Cortex of kidney (tissue), 1 donor: Measurements from ENCODE around the gene RAPGEF4.

Source experiments
- DNase-seq: peaks from one replicate; lab custom pipeline; 2025; lab: John Stamatoyannopoulos, UW

The RAPGEF4 gene

GRCh38 chr2:172826522-172826921 is 90.9 kb downstream of the RAPGEF4 start:
- DNase-seq = no peak

DNA sequence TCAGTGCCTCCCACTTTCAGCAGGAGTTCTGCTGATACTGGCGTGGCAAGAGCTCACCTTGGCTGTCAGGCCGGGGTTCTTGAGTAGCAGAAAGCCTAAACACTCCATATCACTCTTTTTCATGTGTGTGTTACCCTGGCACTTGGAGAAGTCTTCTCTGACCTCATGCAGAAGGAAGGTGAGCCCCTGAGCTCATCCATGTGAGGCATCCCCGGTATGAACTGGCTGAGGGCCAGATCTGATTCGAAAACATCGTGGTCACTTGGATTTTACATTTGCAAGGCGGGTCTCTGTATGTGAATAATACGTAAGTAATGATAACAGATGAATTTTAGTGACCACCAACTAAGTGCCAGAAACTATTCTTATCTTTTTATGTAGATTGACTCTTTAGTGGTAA is 93.6 kb downstream of the RAPGEF4 start:
- no peak for DNase-seq

GRCh38 chr2:172830482-172830881 is 94.8 kb downstream of the RAPGEF4 start:
- DNase-seq = no peak

GRCh38 chr2:172833898-172834297 is 98.3 kb downstream of the RAPGEF4 start:
- no peak for DNase-seq

DNA sequence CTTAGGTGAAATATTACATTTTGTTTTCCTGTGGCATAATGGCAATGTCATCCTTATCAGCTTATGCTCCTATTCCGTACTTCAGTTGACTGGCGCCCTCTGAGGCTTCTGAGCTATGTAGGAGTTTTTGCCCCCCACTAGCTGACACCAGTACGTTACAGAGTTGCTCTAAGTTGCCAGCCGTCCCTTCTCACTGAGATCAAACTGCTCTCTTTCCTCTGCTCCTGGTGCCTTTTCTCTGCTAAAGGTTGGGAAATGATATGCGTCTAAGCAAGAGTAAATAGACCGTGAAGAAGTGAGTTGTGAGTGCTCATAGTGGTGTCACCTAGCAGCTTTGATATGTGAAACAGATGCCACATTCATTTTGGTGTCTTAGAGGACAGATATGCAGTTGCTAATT is 99.2 kb downstream of the RAPGEF4 start:
- DNase-seq = no peak

GRCh38 chr2:172836347-172836821 is 100.7 kb downstream of the RAPGEF4 start:
- no peak for DNase-seq

- DNase-seq = no peak
Observed at GRCh38 chr2:172836827-172837226, 101.2 kb downstream of the RAPGEF4 start.

- DNase-seq = no peak
Observed at GRCh38 chr2:172839446-172839845, 103.8 kb downstream of the RAPGEF4 start.

- DNase-seq = no peak
Observed at GRCh38 chr2:172842511-172843265, 107.0 kb downstream of the RAPGEF4 start.

DNA sequence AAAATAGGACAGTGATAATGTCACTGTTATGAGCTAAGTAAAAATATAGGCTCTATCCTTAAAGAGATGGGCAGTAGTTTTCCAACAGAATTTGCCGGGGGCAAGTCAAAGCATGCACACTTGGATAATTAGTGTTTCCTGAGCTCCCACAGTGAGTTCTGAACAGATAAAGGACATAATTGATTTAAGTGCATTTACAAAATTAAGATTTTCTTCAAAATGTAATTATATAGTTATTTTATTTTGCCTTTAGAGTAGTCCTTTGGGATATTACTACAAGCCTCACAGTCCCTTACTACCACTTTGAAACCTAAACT is 107.6 kb downstream of the RAPGEF4 start:
- DNase-seq = no peak

GRCh38 chr2:172843902-172844715 is 108.5 kb downstream of the RAPGEF4 start:
- no peak for DNase-seq

GRCh38 chr2:172845028-172845630 is 109.5 kb downstream of the RAPGEF4 start:
- no peak for DNase-seq

DNA sequence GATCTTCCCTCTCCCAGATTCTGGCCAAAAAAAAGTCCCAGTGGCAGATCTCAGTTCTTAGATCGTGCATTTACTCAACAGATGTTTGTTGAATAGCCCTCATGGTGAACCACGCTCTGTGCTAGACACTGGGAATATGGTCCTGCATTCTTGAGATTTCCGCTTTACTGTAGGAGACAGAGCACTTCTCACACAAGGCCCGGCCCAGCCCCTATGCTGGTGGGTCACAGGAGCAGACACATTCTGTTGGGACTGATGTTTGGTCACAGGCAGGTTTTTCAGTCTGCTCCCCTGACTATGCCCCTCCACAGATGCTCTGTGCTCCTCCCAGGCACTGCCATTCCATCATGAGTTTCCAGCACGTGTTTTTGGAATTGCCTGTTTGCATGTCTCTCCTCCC is 110.9 kb downstream of the RAPGEF4 start:
- no peak for DNase-seq

GRCh38 chr2:172847188-172847587 is 111.5 kb downstream of the RAPGEF4 start:
- no peak for DNase-seq

- DNase-seq = no peak
Observed at GRCh38 chr2:172848519-172848918, 112.9 kb downstream of the RAPGEF4 start.

DNA sequence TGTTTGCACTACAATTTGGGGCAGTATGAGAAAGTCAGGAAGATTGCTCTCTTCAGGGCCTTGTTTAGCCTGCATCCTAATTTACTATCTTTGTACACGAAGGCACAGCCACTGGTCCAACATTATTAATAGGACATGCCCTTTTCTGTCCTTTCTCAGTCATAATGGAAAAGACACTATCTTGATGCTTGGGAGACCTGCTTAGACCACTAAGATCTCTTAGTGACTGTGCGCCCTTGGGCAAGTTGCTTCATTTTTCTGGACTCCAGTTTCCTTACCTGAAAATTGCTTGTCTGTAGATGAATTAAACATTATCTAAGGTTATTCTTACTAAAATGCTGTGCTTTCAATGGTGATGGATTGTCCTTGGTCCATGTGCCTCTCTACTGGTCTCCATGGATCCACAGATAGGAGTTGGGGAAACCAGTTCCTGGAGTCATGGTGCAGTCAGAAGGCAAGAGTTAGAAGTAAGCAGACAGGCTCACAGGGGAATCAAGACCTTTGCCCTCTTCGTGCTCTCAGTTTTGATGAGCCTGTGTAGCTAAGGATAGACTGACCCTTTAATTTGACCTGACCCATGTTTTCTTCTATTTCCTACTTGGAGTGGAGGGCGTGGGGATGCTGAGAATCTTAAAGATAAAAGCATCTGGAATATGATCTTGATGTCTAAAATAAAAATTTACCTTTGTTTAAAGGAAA is 114.0 kb downstream of the RAPGEF4 start:
- no peak for DNase-seq

DNA sequence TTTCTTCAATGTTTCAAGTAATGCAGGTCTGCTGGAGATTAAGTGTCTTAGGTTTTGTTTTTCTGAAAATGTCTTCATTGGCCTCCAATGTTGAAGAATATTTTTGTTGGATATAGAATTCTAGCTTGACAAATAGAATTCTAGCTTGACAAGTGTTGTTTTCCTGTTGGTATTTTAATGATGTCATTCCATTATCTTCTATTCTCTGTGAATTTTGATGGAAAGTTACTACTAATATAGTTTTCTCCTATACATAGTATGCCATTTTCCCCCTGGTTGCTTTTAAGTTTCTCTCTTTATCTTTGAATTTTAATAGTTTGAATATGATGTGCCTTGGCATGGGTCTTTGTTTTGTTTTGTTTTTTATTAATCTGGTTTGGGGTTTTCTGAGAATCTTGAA is 119.9 kb downstream of the RAPGEF4 start:
- DNase-seq = no peak

DNA sequence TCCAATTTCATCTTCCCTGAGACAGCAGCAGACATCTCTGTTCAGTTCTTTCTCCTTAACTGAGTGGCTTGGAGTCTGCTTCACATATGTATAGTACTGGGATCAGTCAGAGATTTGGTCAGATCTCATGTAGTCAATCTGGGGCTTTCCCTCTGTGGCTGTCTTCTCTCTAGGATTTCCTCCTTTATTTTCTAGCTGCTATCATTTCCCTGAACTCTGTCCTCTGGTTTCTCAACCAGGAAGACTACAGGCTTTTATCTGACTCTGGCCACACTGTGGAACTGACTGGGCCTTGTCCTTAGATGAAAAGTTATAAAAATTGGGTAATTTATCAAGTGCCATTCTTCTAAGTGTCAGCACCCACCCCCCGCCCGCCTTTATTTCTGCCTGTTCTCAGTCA is 121.0 kb downstream of the RAPGEF4 start:
- DNase-seq = no peak

DNA sequence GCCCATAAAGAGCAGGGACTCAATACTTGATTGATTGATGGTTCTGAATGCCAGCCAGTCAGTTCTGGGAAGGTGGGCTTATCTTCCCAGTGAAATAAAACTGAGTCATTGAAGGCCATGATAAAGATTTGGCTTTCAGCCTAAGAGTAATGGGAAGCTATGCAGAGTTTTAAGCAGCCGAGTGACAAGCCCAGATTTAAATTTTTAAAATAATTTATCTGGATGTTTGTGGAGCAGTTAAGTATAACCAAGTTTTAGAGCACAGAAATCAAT is 122.8 kb downstream of the RAPGEF4 start:
- DNase-seq = no peak

DNA sequence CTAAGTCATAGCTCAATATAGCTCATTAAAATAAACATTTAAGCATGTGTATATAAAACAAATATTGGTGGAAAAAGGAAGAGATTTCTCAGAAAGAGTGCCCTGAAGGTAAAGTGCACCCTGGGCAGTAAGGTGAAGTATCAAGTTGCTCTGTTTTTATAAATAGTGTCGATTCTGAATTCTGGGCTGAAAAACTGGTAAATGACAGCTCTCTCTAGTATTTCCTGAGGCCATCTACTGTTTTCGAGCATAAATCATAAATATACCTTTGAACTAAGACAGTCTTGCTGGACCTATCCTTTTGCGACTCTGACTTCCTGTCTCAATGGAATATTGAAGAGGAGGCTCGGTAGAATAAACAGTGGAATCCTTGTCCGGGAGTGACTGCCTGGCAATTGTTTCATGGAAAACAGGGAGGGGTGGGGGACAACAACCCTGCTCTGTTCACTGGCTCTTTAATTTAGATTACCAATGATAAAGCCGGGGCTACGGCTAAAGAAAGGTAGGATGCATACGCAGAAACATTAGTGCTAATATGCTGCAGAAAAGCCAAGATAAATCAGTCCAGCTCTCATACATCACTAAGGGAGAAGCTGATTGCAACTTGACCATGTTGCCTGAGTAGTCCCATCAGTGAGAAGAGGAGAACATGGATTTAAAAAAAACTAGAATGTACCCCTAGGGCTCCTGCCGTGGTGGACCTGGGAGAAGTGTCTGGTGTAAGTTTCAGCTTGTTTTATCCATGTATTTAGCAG is 124.1 kb downstream of the RAPGEF4 start:
- no peak for DNase-seq

DNA sequence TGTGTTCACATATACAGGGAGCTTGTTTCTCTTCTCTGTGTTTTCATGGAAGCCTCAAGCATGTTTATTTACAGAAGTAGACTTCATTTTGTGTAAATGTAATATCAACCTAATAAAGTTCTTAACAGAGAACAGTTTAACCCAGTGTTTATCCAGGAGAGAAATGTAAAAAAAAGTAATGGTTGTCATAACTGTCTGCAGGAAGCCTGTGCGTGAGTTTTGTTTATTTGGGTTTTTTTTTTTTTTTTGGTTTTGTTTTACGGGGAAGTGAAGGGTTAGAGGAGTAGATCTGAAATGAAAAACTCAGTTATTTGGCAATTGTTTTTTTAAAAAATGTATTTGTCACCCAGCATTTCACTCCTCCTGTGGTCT is 124.7 kb downstream of the RAPGEF4 start:
- no peak for DNase-seq

DNA sequence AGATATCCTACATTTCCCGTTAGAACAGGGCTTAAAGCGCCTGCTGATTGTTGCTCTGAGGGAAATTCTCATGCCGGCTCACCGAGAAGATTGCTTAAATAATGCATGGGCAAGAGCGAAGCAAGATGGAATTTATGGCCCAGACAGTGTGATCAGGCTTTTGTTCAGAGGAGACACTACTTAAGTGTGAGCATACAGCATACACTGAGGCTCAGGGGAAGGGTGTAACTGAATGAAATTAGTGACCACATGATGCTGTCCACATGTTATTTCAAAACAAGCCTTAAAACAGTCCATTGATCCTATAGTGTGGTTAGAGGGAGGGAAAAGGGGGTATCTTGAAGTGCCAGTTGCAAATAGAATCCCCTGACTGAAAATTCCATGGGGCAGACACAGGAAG is 125.5 kb downstream of the RAPGEF4 start:
- DNase-seq = no peak
